ENCODE results near the gene EIF4A2.
"Not testable (repeated sequence)": the region's sequence is repeated elsewhere in the genome, so short reads cannot be mapped to it uniquely, and the experiment has no call there.

The EIF4A2 gene

DNA sequence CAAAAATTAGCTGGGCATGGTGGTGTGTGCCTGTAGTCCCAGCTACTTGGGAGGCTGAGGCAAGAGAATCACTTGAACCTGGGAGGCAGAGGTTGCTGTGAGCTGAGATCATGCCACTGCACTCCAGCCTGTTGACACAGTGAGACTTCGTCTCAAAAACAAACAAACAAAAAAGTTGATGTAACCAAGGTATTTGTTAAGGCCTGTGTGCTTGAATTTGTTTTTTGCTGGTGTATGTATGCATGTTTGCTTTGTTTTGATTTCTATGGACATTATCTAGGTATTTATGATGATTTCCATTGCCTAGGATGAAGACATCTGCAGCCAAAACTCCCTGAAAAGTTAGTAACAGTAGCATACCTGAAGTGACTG, 39.0 kb downstream of the EIF4A2 start:
- not testable (repeated sequence) for DNase-seq

DNA sequence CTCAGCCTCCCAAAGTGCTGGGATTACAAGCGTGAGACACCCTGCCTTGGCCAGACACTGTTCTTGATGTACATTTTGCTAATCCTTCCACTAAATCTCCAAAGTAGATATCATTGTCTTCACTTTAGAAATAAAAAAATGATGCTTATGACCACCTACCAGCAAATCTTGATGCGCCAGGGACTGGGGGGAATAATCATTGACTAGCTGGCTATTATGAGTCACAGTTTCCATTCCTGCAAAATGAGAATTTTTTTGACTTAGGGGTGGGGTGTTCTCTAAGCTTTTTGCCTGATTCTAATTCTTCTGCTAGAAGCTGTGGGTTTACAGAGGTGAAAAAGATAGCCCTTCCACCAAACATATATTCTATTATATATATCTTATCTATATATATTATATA, 40.0 kb downstream of the EIF4A2 start:
- DNase-seq: no peak

DNA sequence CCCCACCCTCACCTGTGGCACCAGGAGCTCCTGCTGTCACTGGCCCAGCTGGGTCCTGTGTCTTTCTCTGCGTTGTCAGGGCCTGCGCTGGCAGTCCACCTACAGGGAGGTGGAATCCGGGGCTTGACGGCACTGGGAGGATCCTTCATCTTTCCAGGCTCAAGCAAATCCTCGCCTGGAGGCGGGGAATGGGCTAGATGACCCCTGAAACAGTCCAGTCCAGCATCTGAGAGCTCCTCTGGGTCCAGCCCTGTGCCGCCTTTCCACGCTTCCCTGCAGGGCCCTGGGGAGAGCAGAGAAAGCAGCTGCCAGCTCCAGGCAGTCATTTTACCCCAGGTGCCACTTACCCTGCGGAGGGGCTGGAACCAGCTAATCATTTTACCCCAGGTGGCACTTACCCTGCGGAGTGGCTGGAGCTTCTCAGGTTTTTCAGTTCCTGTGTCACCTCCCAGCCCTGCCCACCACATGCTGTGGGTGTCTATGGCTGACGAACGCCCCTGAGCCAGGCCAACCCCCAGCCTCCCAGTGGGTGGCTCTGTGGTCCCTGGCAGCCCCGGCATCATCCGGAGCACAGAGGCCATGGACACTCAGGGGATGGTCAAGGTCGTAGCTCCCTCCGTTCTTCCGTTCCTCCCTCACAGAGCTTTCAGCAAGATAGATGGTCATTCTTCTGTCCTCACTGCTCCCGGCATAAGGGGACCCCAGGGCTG, 41.2 kb downstream of the EIF4A2 start:
- DNase-seq: no peak

DNA sequence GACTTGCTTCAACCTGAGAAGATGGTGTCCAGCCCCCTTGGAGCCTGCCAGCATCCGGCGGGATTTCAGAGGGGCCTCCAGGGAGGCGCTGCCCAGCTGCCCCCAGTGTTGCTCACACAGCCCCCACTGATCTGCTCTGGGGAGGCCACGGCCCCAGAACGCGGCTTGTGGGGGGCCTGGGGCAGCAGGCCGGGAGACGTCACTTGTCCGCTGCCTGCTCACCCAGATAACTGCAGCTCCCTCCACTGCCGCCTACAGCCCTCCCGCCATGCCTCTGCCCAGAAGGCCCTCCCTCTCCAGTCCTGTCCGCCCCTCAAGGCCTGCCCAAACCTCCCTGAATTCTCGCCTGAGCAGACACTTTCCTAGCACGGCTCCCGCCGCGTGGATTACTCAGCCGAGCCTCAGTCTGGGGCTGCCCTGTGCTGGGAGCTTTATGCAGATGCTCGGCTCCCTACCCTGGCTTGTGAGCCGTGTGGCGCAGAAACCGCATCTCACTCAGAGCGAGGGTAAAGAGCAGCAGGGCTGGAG, 42.0 kb downstream of the EIF4A2 start:
- peak; percentile 71 for DNase-seq

DNA sequence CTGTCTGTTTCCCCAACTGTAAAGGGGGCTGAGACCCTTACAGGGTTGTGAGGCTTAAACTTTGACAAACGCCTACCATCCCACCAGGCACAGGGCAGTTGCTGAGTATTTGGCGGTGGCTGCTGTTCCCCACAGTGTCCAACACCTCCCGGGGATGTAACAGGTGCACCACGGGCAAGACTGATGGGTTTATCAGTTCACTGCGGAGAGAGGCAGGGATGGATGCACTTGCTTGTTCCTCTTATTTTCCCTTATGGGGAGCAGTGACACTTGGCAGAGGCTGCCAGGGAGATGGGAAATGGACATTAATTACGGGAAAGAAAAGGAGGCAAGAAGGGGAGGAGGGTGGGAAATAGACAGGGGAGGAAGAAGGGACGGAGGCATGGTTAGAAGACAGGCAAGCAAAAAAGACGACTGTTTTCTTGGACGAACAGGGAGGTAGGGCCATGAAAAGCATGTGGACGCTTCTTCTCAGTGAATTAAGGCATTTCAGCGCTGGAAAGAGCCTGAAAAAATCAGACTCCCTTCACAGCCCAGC, 42.6 kb downstream of the EIF4A2 start:
- DNase-seq: no peak

DNA sequence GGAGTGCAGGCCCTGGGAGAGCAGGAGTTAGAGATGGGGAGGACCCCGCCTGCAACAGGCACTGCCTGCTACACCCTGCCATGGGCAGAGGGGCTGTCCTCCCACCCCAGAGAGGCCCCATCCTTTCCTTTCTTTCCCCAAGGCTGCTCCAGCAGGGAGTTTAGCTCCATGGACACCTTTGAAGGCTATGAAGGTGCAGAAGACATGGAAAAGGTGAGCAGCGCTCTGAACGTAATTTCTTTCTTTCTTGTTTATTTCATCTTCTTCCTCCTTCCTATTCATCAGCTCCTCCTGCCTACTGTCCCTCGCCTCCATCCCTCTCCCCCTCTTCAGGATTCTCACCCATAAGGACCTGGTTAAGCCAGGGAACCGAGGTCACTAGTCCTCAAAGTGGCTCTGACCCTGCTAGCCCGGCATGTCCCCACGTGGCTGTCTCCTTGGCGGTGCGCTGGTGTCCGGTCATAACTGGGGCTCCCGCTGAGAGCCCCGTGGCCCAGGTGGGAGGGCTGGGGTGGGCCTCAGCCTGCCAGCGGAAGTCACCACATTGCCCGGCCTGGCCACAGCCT, 43.1 kb downstream of the EIF4A2 start:
- peak; percentile 53 for DNase-seq

DNA sequence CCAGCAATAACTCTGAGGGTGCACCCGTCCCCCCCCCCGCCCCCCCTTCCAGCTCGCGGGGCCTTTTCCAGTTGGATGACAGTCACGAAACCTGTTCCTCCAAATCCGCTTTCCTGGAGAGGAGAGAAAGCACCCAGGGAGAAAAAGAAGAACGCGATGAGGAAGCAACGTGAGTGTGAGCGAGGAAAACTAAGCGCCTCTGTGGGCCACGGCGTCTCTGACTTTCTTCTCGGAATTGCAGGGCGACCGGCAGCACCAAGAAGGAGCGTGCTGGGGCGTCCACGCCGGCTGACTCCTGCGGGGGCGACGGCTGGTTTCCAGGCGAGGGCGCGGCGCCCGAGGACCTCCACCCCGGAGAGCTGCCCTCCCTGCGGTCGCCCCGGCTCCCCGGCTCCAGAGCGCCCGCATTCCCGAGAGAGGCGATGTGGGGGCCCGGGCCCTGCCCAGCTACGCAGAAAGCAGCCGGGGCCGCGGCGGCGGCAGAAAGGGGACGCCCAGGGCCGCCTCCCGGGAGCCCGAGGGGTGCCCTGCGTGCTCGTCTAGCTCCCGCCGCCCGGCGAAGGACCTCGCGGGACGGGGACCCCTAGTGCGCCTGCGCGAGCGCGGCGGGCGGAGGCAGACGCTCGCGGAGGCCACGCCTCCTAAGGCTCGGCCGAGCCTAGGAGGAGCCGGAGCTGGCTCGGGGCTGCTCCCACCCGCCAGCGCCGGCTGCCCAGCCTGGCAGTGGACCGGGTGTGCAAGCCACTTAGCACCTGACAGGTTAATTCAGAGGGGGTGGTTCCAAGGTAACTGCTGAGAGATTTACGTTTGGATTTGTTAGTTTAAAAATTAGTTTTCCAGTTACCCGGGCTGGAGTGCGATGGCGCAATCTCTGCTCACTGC, 43.8 kb downstream of the EIF4A2 start:
- DNase-seq: peak; percentile 94

DNA sequence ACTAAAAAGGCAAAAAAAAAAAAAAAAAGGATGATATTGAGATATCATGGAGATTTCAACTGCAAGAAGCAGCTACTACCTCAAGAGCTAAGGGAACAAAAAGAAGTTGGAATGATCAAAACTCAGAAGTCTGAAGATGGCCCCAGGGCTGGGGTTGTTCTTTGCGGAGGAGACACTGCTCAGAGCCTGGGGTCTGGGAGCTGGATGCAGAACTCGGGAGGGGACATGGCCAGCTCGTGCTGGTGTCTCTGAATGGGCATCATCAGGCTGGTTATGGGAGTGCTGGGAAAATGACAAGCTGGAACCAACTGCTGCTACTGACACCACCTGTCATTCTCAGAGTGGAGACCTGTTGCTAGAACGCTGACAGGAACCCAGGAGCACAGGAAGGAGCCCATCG, 45.0 kb downstream of the EIF4A2 start:
- DNase-seq: no peak

DNA sequence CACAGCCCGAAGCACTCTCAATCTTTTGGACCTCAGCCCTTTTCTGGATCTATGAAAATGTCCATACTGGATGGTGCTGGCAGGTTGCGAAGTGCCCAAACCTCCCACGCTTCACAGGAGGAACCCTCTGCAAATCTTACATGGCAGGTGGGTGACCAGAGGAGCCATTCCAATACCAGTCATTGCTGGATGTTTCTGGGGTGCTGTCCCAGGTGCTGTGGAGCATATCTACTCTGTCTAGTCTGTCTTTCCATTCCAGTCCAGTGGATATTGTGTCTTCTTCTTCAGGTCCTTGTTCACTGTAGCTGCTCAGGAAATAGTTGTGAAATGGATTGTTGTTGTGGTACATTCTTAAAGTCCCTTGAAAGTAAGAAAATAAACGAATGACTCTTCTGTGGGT, 48.4 kb downstream of the EIF4A2 start:
- no peak for DNase-seq

DNA sequence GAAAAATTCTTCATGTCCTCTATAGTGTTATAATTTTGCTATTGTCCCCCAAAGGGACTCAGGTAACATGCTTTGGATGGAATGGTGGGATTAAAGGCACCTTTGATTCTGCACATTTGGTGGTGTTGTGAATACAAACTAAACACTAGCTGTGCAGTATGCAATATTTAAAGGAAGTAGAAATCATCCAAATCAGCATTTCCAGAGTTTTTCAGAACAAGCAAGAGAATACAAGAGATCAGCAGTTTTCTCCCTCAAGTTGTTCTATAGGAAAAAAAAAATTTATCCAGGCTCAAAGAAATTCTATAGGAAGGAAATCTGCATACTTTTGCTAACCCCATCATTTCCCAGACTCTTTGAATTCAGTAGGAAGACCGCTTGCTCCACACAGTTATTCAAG, 48.9 kb downstream of the EIF4A2 start:
- no peak for DNase-seq
